ENCODE measurements around the gene URB1.
"Not testable (repeated sequence)": the region's sequence is repeated elsewhere in the genome, so short reads cannot be mapped to it uniquely, and the experiment has no call there.

Gene URB1

DNA sequence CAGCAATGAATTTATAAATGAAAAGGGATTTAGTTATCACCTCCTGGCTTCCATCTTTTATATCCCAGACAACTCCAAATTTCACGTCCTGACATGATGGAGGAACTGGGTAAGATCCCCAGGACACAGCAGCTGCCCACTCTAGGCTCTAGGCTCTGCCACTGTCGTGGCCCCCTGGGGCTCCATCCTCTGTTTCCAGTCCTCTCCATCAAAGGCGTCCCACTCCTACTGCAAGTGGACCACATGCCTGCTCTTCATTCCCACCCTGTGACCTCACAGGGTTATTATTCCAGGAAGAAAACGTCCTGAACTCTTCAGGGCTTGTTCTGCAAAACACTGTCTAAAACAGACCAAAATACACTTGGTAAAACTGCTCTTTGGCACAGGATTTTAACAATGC lies 11.9 kb downstream of the URB1 start:
- TF ChIP-seq ZNF274 (IDR thresholded peaks at IDR 0.05; ENCODE audit: low read depth, low read length) (no peak), SUZ12 (IDR thresholded peaks at IDR 0.05; ENCODE audit: extremely low read depth, insufficient read depth, insufficient read length) (no peak), YY1 (IDR thresholded peaks at IDR 0.05; ENCODE audit: insufficient read depth, insufficient read length) (no peak)
- Histone ChIP-seq H3K4me3 (ENCODE audit: insufficient read length, low read depth) (no peak overlapping the region), H3K9me3 (ENCODE audit: insufficient read depth, low read length) (no peaks in the 10 kb centered on the region), H3K27me3 (ENCODE audit: insufficient read depth, insufficient read length) (no peaks in the 10 kb centered on the region), H3K9ac (ENCODE audit: insufficient read length, low read depth) (no peak overlapping the region), H3K4me1 (ENCODE audit: insufficient read depth, insufficient read length) (no peaks in the 10 kb centered on the region), H3K36me3 (ENCODE audit: insufficient read depth, insufficient read length, low read length) (peaks cover 95% of the 10 kb centered on the region)
- DNase-seq (ENCODE audit: low read depth, low spot score): no peak

GRCh38 chr21:32378956-32379355 lies 13.9 kb downstream of the URB1 start:
- no peak overlapping the region for H3K9ac ChIP-seq (ENCODE audit: insufficient read length, low read depth)
- no peaks in the 10 kb centered on the region for H3K9me3 ChIP-seq (ENCODE audit: insufficient read depth, low read length)
- no peaks in the 10 kb centered on the region for H3K27me3 ChIP-seq (ENCODE audit: insufficient read depth, insufficient read length)
- H3K4me3 ChIP-seq (ENCODE audit: insufficient read length, low read depth): no peak overlapping the region
- TF ChIP-seq ZNF274 (IDR thresholded peaks at IDR 0.05; ENCODE audit: low read depth, low read length): no peak
- no peak for TF ChIP-seq SUZ12 (IDR thresholded peaks at IDR 0.05; ENCODE audit: extremely low read depth, insufficient read depth, insufficient read length)
- no peak for TF ChIP-seq YY1 (IDR thresholded peaks at IDR 0.05; ENCODE audit: insufficient read depth, insufficient read length)
- no peaks in the 10 kb centered on the region for H3K4me1 ChIP-seq (ENCODE audit: insufficient read depth, insufficient read length)
- H3K36me3 ChIP-seq (ENCODE audit: insufficient read depth, insufficient read length, low read length): peaks cover 99% of the 10 kb centered on the region
- DNase-seq (ENCODE audit: low read depth, low spot score): no peak

DNA sequence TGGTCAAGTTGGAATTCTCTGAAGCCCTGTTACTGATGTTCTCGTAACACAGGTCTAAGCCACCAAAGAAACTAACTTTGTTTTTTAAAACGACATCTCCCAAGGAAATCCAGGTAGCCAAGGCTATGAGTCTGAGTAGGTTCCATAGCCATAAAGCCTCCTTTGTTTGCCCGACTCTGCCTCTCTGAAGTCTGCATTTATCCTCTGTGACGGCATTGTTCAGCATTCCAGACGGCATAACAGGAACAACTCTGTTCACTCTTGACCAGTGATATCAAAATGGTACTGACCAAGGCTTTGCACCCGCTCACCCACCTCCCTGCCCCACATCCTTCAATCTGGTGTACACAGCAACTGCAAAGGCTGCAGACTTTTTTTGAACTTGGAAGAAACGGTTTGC lies 14.8 kb downstream of the URB1 start:
- no peak for DNase-seq (ENCODE audit: low read depth, low spot score)
- Histone ChIP-seq H3K4me1 (ENCODE audit: insufficient read depth, insufficient read length) (no peaks in the 10 kb centered on the region), H3K4me3 (ENCODE audit: insufficient read length, low read depth) (no peak overlapping the region), H3K36me3 (ENCODE audit: insufficient read depth, insufficient read length, low read length) (peaks cover 99% of the 10 kb centered on the region), H3K9me3 (ENCODE audit: insufficient read depth, low read length) (no peaks in the 10 kb centered on the region), H3K27me3 (ENCODE audit: insufficient read depth, insufficient read length) (no peaks in the 10 kb centered on the region), H3K9ac (ENCODE audit: insufficient read length, low read depth) (no peak overlapping the region)
- no peak for TF ChIP-seq YY1 (IDR thresholded peaks at IDR 0.05; ENCODE audit: insufficient read depth, insufficient read length)
- TF ChIP-seq SUZ12 (IDR thresholded peaks at IDR 0.05; ENCODE audit: extremely low read depth, insufficient read depth, insufficient read length): no peak
- no peak for TF ChIP-seq ZNF274 (IDR thresholded peaks at IDR 0.05; ENCODE audit: low read depth, low read length)

DNA sequence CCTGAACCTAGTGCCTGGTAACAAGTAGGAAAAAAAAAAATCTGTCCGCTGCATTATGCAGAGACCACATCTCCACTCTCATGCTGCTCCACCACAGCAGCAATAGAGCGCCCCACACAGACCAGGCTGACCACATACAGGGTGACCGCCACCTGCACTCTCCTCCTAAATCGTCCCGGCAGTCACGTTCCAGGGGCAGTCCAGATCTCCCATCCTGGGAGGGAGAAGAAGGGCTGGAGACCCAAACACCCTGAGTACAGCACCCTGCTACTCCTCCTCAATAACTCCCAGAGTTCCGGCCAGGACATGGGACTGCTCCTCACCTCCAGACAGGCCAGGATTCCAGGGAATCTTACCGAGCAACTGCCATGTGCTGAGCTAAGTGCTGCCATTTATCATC lies 15.3 kb downstream of the URB1 start:
- Histone ChIP-seq H3K27me3 (ENCODE audit: insufficient read depth, insufficient read length) (no peaks in the 10 kb centered on the region), H3K9ac (ENCODE audit: insufficient read length, low read depth) (no peak overlapping the region), H3K9me3 (ENCODE audit: insufficient read depth, low read length) (no peaks in the 10 kb centered on the region), H3K4me3 (ENCODE audit: insufficient read length, low read depth) (no peak overlapping the region), H3K36me3 (ENCODE audit: insufficient read depth, insufficient read length, low read length) (peaks cover 99% of the 10 kb centered on the region), H3K4me1 (ENCODE audit: insufficient read depth, insufficient read length) (no peaks in the 10 kb centered on the region)
- TF ChIP-seq YY1 (IDR thresholded peaks at IDR 0.05; ENCODE audit: insufficient read depth, insufficient read length) (no peak), SUZ12 (IDR thresholded peaks at IDR 0.05; ENCODE audit: extremely low read depth, insufficient read depth, insufficient read length) (no peak), ZNF274 (IDR thresholded peaks at IDR 0.05; ENCODE audit: low read depth, low read length) (no peak)
- no peak for DNase-seq (ENCODE audit: low read depth, low spot score)

GRCh38 chr21:32372755-32373154 lies 20.1 kb downstream of the URB1 start:
- H3K4me1 ChIP-seq (ENCODE audit: insufficient read depth, insufficient read length): no peaks in the 10 kb centered on the region
- TF ChIP-seq SUZ12 (IDR thresholded peaks at IDR 0.05; ENCODE audit: extremely low read depth, insufficient read depth, insufficient read length): no peak
- no peak for TF ChIP-seq ZNF274 (IDR thresholded peaks at IDR 0.05; ENCODE audit: low read depth, low read length)
- TF ChIP-seq YY1 (IDR thresholded peaks at IDR 0.05; ENCODE audit: insufficient read depth, insufficient read length): no peak
- no peak for DNase-seq (ENCODE audit: low read depth, low spot score)
- H3K36me3 ChIP-seq (ENCODE audit: insufficient read depth, insufficient read length, low read length): peaks cover 98% of the 10 kb centered on the region
- H3K9me3 ChIP-seq (ENCODE audit: insufficient read depth, low read length): no peaks in the 10 kb centered on the region
- no peaks in the 10 kb centered on the region for H3K27me3 ChIP-seq (ENCODE audit: insufficient read depth, insufficient read length)
- H3K9ac ChIP-seq (ENCODE audit: insufficient read length, low read depth): no peak overlapping the region
- no peak overlapping the region for H3K4me3 ChIP-seq (ENCODE audit: insufficient read length, low read depth)

GRCh38 chr21:32371913-32372314 lies 20.9 kb downstream of the URB1 start:
- no peaks in the 10 kb centered on the region for H3K9me3 ChIP-seq (ENCODE audit: insufficient read depth, low read length)
- H3K9ac ChIP-seq (ENCODE audit: insufficient read length, low read depth): no peak overlapping the region
- peaks cover 98% of the 10 kb centered on the region for H3K36me3 ChIP-seq (ENCODE audit: insufficient read depth, insufficient read length, low read length)
- no peaks in the 10 kb centered on the region for H3K27me3 ChIP-seq (ENCODE audit: insufficient read depth, insufficient read length)
- no peaks in the 10 kb centered on the region for H3K4me1 ChIP-seq (ENCODE audit: insufficient read depth, insufficient read length)
- no peak overlapping the region for H3K4me3 ChIP-seq (ENCODE audit: insufficient read length, low read depth)
- TF ChIP-seq ZNF274 (IDR thresholded peaks at IDR 0.05; ENCODE audit: low read depth, low read length) (no peak), SUZ12 (IDR thresholded peaks at IDR 0.05; ENCODE audit: extremely low read depth, insufficient read depth, insufficient read length) (no peak), YY1 (IDR thresholded peaks at IDR 0.05; ENCODE audit: insufficient read depth, insufficient read length) (no peak)
- DNase-seq (ENCODE audit: low read depth, low spot score): no peak

DNA sequence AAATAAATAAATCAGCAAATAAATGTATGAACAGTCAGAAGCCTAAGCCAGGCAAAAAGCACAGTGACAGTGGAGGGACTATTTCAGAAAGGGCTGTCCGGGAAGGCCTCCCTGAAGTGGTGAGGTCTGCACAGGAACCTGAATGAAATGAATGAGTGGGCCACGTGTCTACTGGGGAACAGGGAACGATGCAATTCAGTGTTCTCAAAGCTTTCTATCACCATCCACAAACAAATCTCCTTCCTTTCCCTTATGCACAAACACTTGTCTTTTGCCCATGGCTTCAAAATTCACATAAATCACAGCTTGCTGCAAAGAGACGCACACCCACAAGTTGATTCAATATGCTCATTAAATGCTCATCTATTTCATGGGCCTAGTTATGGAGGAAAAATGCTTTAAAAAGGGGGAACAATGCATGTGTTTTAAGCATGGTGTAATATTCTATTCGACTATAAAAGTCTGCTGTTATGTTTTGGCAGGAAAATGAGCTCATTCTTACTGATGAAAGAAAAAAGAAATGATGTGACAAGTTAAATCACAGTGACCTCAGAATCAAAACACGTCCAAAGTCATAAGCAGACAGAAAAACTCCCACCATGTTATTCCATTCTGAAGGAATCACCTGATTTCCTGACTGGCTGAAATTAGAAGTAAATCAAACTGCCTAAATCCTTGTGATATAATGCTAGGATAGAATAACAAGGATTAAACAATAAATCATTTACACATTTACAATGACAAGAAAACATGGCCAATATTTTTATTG lies 21.6 kb downstream of the URB1 start:
- no peaks in the 10 kb centered on the region for H3K4me1 ChIP-seq (ENCODE audit: insufficient read depth, insufficient read length)
- DNase-seq (ENCODE audit: low read depth, low spot score): no peak
- H3K36me3 ChIP-seq (ENCODE audit: insufficient read depth, insufficient read length, low read length): peaks cover 99% of the 10 kb centered on the region
- no peak overlapping the region for H3K4me3 ChIP-seq (ENCODE audit: insufficient read length, low read depth)
- H3K9me3 ChIP-seq (ENCODE audit: insufficient read depth, low read length): no peaks in the 10 kb centered on the region
- no peak for TF ChIP-seq SUZ12 (IDR thresholded peaks at IDR 0.05; ENCODE audit: extremely low read depth, insufficient read depth, insufficient read length)
- no peak for TF ChIP-seq ZNF274 (IDR thresholded peaks at IDR 0.05; ENCODE audit: low read depth, low read length)
- TF ChIP-seq YY1 (IDR thresholded peaks at IDR 0.05; ENCODE audit: insufficient read depth, insufficient read length): no peak
- H3K9ac ChIP-seq (ENCODE audit: insufficient read length, low read depth): no peak overlapping the region
- no peaks in the 10 kb centered on the region for H3K27me3 ChIP-seq (ENCODE audit: insufficient read depth, insufficient read length)

- peaks cover 99% of the 10 kb centered on the region for H3K36me3 ChIP-seq (ENCODE audit: insufficient read depth, insufficient read length, low read length)
- H3K27me3 ChIP-seq (ENCODE audit: insufficient read depth, insufficient read length); H3K9me3 ChIP-seq (ENCODE audit: insufficient read depth, low read length); H3K4me3 ChIP-seq (ENCODE audit: insufficient read length, low read depth); H3K9ac ChIP-seq (ENCODE audit: insufficient read length, low read depth); H3K4me1 ChIP-seq (ENCODE audit: insufficient read depth, insufficient read length); DNase-seq (ENCODE audit: low read depth, low spot score): not testable (repeated sequence)
These were observed 23.9 kb downstream of the URB1 start for GRCh38 chr21:32368961-32369360.

All from NT2/D1 (cell line).